ENCODE measurements around the gene CALN1.

Gene CALN1

DNA sequence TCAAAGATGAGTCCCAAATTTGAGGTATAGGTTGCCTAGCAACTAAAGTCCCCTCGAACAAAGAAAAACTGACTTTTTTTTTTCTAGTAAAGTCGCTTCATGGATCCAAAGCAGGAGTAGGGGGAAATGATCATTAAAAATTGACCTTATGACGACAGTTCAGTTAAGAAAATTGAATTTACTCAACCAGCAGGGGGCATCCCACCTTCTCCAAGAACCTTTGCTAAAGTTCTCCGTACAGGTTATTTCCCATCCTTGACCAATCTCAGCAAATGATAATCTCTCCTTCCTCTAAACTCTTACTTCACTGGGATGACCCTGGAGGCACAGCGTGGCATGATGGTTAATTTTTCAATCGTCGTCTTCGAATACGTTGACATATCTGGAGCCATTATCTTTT, 228.3 kb downstream of the CALN1 start:
- DNase-seq (ENCODE audit: low spot score), result peak; percentile 23

DNA sequence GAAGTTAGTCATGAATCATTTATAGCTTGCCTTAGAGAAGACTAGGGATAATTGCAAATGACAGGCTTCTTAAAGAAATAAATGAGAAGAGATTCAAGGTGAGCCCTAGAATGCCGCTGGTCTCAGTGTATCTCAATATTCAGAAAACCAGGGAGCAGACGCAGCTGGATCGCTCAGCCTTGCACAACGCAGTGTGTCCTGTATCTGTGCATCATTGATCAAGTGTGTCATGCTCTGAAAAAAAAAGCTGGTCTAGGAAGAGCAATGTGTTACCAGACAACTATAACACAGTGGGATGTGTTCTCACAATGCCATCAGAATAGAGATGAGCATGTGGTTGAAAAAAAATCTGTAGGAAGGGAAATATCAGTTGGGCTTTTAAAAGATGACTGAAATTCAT, 230.1 kb downstream of the CALN1 start:
- DNase-seq (ENCODE audit: low spot score), result no peak

DNA sequence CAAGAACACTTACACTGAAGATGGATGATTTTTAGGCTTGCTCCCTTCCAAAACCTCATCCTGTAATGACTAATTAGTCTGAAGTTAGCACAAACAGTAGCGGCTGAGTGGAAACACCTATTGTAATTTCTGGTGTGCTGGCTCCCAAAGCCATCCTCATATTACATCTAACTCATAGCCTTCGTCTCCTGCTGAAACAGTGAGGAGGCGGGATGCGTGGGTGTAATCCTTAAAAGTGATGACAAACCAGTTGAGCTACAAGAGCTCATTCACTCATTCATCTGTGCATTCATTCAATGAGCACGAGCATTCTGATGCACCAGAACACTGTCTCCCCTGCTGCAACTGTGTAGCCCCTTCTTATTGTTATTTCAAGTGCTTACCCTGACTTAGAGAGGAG, 235.3 kb downstream of the CALN1 start:
- DNase-seq (ENCODE audit: low spot score), result no peak

DNA sequence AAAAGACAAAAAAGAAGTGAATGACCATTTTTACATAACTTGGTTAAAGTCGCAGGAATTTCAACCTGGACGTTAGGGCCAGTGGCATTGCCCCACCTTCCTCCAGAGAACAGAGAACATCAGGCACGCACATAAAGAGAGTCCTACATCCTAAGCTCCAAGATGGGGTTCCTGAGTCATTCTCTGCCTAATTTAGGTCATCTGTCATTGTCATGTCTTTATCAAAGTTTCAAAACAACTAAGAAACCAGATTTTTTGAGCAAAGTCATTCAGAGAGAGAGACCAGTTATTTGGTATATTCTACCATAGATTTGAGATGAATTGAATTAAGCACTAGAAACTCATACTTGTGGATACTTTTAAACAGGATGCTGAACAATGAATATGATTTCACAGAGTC, 241.7 kb downstream of the CALN1 start:
- no peak for DNase-seq (ENCODE audit: low spot score)

DNA sequence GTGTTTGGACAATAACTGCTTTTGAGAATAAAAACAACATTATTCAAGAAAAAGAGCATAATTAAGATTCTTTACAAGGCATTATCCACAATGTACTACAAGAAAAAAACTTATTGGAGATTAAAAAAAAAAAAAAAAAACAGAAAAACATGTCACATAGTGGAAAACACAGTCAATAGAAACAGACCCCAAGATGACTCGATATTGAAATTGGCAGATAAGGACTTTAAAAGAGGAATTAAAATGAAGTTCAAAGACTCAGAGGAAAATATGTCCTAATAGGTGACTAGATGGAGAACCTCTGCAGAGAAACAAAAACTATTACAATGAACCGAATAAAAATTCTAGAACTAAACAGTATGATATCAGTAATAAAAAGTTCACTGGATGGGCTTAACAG, 248.9 kb downstream of the CALN1 start:
- DNase-seq (ENCODE audit: low spot score), result no peak

- DNase-seq (ENCODE audit: low spot score), result no peak
Observed at GRCh38 chr7:72161534-72161933, 250.6 kb downstream of the CALN1 start.

DNA sequence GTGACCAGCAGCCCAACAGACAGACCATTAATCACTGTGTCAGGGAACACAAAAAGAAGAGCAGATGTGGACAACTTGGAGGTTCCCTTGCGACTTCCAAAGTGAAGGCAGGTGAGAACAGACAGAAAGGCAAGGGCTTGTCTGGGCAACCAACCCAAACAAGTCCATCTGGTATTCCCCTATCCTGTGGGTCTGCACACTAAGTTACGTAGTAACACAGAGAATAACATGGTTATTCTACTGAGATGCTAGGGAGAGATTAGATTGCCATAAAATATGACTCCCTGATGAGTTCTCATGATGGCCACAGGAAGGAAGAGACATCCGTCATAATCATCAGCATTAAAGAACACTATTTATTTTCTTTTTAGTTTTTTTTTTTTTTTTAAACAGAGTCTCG, 252.2 kb downstream of the CALN1 start:
- DNase-seq (ENCODE audit: low spot score), result no peak

GRCh38 chr7:72156671-72157070, 255.5 kb downstream of the CALN1 start:
- no peak for DNase-seq (ENCODE audit: low spot score)

DNA sequence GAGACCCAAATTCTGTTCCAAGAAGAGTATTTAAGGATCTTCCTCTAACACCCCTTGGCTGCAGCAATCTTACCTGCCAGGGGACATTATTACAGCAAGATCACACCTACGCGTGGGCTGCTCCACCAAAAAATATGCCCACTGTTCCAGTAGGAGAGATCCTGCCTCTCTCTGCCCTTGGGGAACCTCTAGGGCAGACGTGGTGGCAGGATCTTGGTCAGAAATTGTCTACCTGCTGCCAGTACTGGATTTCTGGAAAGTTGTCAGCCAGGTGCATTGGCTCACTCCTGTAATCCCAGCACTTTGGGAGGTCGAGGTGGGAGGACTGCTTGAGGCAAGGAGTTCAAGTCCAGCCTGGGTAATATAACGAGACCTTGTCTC, 259.0 kb downstream of the CALN1 start:
- DNase-seq (ENCODE audit: low spot score), result no peak

DNA sequence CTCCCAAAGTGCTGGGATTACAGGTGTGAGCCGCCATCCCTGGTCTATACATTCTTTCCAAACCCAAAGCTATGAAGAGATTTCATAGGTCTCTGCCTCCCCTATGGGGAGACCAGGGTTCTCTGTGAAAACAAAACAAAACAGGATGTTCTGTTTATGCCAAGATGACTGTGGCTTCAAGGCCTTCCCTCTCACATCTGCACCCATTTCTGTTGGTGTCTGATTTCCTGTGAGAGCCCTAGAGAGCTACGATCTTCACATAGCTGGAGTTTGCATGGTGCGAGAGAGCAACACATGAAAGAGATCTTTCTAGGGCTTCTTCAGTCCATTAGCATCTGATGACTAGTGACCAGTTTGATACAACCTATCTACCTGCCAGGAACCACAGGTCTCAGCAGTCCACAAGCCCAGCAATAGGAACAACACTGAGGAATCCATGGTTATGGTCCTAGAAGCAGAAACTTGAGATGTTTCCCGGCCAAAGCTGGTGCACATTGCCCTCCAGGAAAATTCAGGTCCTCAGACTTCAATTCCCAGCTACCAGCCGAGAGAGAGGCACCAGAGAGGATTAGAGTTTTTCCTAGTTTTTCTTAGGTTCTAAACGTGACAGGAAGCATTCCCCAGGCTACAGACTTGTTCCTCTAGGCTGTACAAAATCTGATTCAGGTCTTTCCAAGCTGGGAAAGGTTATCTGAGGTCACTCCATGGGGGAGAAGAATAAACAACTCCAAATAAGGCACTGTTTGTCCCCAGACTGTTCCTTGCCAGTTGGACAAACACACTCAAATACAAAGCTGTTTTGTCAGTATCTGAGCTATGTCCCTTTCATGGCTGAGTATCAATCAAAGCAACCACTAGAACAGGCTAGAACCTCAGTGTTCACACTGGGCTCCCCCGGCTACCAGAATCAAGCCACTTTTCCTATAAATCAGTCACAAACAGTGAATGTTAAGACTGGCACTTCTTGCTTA, 259.7 kb downstream of the CALN1 start:
- no peak for DNase-seq (ENCODE audit: low spot score)

DNA sequence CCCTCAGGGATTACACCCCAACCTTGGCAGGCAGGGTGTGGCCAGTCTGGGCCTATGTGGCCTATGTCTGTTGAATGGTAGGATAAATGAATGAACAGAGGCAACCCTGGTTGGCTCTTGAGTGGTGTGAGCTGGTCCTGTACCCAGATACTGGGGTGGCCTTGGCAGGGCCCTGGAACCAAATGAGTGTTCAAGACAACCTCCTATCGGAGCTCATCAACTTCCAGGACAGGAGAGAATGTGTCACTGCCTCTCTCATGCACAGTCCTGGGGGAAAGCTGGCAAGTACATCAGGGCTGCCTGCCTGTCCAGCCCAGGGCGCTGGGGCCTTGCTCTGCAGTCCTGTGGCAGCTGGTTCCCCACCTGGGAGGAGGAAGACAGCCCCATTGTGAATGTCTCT, 271.6 kb downstream of the CALN1 start:
- DNase-seq (ENCODE audit: low spot score), result no peak

DNA sequence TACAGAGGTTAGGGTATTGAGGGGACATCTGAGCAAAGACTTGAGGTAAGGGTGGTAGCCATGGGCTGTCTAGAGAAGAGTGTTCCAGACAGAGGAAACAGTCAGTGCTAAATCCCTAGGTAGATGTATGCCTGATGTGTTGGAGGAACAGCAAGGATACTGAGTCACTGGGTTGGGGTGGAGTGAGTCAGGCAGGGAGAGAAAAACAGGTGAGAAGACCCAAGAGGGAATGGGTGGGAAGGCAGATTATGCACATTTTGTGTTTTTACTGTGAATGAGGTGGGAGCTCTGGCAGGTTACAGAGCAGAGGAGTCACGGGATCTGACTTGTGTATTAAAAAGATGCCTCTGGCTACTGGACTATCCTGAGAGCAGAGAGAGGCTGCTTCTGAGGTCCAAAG, 285.0 kb downstream of the CALN1 start:
- DNase-seq (ENCODE audit: low spot score), result no peak

DNA sequence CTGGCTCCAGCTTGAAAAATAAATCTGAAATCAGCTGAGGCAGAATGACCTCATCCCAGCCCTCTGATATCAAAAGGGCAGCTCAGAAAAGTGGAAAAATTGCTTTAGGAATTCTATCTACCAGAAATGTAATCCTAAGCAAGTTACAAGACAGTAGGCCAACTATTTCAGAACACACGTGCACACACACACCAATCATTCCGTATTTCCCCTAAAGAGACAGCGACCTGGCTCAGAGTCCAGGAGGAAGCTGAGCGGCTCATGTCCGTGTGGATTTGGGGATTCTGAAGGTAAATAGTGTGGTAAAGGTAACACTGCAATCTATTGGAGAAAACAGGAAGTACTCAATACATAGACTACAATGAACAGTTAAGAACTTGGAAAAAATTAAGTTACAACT, 288.2 kb downstream of the CALN1 start:
- no peak for DNase-seq (ENCODE audit: low spot score)

DNA sequence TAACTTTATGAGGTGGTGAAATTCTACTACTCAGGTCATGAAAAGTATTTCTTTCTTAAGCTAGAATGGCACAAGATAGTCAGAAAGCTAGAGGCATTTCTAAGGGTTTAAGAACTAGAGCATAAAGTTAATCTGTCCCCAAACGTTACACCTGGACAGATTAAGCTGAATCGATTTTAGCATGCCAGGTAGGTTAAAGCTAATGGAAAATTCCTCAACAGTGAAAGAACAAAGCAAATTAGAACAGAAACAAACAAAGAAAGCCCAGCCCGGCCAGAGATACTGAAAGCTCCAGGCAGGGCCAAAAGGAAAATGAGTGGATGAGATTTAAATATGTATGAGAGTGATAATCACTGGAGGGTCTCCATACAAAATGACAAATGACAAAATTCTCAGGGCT, 293.8 kb downstream of the CALN1 start:
- no peak for DNase-seq (ENCODE audit: low spot score)

DNA sequence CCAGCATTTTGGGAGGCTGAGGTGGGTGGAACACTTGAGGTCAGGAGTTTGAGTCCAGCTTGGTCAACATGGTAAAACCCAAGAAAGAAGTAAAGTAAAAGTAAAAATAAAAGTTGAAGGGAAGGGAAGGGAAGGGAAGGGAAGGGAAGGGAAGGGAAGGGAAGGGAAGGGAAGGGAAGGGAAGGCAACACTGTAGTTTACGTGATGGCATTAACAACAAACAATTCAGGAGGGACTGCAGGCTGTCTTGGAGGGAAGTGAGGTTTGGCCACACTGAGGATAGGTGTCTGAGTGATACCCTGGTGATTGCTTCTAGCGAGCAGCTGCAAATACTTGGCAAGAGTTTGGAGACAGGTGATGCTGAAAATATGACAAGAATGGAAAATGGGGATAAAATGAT, 298.0 kb downstream of the CALN1 start:
- no peak for DNase-seq (ENCODE audit: low spot score)

GRCh38 chr7:72112992-72113391, 299.1 kb downstream of the CALN1 start:
- no peak for DNase-seq (ENCODE audit: low spot score)

DNA sequence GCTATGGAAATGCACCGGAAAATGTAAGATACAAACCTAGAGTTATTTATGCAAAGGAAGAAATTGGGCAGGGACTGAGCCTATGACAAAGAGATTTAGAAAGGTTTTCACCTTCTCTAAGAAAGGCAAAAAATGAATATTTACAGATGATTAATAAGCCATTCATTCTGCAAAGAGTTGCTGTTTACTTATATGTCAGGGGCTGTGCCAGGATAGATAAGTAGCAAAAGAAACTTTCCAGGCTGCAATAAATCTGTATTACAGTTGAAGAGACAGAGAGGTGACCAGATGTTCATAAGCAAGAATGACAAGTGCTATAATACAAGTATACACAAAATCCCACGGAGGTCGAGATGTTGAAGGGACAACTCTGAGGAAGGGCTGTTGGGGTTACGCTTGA, 299.6 kb downstream of the CALN1 start:
- DNase-seq (ENCODE audit: low spot score), result no peak

GRCh38 chr7:72111086-72111485, 301.1 kb downstream of the CALN1 start:
- no peak for DNase-seq (ENCODE audit: low spot score)

DNA sequence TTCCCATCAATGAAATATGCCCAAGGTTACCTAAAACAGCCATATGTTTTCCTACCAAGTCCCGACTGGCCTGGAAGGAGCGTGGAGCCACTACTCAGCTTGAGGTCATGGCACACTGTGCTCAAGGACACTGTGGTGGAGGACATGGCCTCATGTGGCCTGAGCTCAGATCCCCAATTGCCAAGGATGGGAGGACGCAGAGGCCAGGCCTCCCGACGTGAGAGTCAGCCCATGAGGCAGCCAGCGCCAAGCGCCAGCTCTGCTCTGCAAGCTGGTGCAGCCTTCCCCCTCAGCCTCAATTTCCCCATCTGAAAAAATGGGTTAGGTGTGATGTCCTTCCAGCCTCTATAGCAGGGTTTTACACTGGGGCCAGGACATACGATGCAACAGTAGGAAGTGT, 302.6 kb downstream of the CALN1 start:
- DNase-seq (ENCODE audit: low spot score), result no peak

GRCh38 chr7:72106405-72106804, 305.7 kb downstream of the CALN1 start:
- DNase-seq (ENCODE audit: low spot score), result no peak

- DNase-seq (ENCODE audit: low spot score), result no peak
Observed at GRCh38 chr7:72101444-72101843, 310.7 kb downstream of the CALN1 start.

GRCh38 chr7:72099784-72100183, 312.4 kb downstream of the CALN1 start:
- no peak for DNase-seq (ENCODE audit: low spot score)

DNA sequence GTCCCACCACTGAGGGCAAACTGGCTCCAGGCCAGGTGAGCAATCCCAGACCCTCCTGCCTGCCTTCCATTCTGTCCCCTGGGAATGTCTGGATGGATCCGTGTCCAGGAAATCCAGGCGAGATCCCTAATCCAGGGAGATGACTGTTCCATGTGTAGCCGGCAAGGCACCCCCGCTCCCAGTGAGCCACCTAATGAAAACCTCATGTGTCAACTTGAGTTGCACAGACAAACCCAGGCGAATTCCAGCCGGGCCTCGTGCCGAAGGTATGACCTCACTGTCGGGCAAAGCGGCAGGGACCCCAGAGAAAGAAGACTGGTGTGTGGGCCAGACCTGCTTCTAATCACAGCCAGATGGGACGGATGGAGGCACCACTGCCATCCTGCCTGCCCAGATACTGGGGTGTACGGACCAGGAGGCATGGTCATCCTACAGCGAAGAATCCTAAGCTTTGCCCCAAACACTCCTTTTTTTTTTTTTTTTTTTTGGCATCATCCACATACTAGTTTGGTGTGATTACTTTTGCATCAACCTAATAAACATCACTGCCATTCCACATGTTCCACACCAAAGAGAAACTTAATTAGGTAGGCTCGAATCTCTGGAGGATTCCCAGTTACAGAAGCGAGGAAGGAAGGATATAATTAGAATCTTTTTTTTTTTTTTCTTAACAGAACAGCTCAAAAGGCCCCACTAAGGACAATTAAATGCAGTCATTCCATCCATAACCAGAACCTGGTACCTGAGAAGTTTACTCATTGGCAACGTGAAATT, 313.1 kb downstream of the CALN1 start:
- no peak for DNase-seq (ENCODE audit: low spot score)
